Measurements from ENCODE around the gene ZNF410. TPM values are rescaled to one million over a fixed set of nuclear protein-coding genes. Genes with fewer than 3 reads are reported as not detected.
A peak's percentile ranks its signal among the peaks of the same experiment; 100 is the strongest.

The ZNF410 gene
- total RNA-seq, 1 donor, result 102 TPM

GRCh38 chr14:73870525-73871235 lies 16.0 kb upstream of the ZNF410 start:
- TF ChIP-seq, protein P1, sequence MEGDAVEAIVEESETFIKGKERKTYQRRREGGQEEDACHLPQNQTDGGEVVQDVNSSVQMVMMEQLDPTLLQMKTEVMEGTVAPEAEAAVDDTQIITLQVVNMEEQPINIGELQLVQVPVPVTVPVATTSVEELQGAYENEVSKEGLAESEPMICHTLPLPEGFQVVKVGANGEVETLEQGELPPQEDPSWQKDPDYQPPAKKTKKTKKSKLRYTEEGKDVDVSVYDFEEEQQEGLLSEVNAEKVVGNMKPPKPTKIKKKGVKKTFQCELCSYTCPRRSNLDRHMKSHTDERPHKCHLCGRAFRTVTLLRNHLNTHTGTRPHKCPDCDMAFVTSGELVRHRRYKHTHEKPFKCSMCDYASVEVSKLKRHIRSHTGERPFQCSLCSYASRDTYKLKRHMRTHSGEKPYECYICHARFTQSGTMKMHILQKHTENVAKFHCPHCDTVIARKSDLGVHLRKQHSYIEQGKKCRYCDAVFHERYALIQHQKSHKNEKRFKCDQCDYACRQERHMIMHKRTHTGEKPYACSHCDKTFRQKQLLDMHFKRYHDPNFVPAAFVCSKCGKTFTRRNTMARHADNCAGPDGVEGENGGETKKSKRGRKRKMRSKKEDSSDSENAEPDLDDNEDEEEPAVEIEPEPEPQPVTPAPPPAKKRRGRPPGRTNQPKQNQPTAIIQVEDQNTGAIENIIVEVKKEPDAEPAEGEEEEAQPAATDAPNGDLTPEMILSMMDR (IDR thresholded peaks at IDR 0.05; ENCODE audit: insufficient read depth, low read depth, low read length), result no peak
- no peak overlapping the region for H3K4me3 ChIP-seq (ENCODE audit: low read depth, low read length)
- no peak for DNase-seq (ENCODE audit: low read depth)

DNA sequence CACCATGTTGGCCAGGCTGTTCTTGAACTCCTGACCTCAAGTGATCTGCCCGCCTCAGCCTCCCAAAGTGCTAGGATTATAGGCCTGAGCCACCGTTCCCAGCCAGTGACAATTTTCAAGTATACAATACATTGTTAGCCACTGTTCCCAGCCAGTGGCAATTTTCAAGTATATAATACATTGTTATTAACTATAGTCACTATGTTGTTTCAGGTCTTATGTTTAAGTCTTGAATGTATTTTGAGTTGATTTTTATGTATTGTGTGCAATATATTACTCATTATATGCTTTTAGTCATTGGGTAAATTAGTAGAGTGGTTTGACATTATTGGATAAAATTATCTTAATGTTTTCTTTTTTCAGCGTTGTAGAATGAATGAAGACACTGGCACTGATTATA lies 13.0 kb upstream of the ZNF410 start:
- TF ChIP-seq, protein P1 (IDR thresholded peaks at IDR 0.05; ENCODE audit: insufficient read depth, low read depth, low read length), result no peak
- no peak overlapping the region for H3K4me3 ChIP-seq (ENCODE audit: low read depth, low read length)
- no peak for DNase-seq (ENCODE audit: low read depth)

DNA sequence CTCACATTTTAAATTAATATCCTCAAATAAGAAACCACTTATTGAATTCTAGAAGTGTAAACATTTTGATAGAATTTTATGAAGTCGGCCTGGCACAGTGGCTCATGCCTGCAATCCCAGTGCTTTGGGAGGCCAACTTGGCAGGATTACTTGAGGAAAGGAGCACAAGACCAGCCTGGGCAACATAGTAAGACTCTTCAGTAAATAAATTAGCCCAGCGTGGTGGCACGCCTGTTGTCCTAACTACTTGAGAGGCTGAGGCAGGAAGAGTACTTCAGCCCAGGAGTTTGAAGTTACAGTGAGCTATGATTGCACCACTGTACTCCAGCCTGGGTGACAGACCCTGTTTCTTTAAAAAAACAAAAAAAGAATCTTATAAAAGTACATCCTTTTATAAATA lies 8.9 kb upstream of the ZNF410 start:
- no peak overlapping the region for H3K4me3 ChIP-seq (ENCODE audit: low read depth, low read length)
- TF ChIP-seq, protein P1 (IDR thresholded peaks at IDR 0.05; ENCODE audit: insufficient read depth, low read depth, low read length), result no peak
- DNase-seq (ENCODE audit: low read depth), result no peak

GRCh38 chr14:73878436-73878835 lies 8.2 kb upstream of the ZNF410 start:
- no peak overlapping the region for H3K4me3 ChIP-seq (ENCODE audit: low read depth, low read length)
- TF ChIP-seq, protein P1 (IDR thresholded peaks at IDR 0.05; ENCODE audit: insufficient read depth, low read depth, low read length), result no peak
- peak; percentile 69 for DNase-seq (ENCODE audit: low read depth)

DNA sequence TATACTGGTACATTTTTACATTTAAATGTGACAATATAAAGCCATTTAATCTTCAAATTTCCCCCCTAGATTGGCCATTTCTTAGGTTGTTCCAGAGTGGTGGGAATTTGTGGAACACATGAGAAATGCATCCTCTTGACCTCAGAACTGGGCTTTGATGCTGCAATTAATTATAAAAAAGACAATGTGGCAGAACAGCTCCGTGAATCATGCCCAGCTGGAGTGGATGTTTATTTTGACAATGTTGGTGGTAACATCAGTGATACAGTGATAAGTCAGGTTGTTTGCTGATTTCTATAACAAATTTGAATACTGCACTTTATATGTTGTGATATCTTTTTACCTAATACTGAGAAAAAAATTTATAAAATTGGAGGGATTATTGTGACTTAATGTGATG lies 7.6 kb upstream of the ZNF410 start:
- TF ChIP-seq, protein P1 (IDR thresholded peaks at IDR 0.05; ENCODE audit: insufficient read depth, low read depth, low read length), result no peak
- DNase-seq (ENCODE audit: low read depth), result no peak
- H3K4me3 ChIP-seq (ENCODE audit: low read depth, low read length), result no peak overlapping the region

DNA sequence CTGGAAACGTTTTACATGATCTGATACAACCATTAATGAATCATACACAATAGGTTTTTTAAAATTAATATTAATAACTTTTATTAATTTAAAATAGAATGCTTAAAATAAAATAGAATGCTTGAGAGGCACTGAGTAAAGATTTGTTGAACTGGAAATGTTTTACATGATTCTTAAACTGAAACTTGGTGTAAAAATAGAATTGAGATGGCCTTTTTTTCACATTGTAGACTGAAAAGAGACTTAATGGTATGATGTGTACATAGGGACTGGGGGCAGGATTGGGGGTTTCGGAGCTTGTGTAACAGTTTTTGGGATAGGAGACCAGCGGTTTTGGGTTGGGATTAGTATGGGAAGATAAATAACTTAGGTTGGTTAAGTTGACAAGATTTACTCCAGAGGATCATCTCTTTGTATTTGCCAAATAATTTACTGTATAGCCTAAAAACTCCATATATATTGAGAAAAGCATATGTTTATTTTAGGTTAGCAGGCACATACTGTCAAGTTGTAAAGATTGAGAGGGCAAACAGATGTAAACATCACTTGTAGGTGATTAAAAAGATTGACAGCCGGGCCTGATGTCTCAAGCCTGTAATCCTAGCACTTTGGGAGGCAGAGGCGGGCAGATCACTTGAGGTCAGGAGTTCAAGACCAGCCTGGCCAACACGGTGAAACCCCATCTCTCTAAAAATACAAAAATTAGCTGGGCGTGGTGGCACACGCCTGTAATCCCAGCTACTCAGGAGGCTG lies 2.0 kb upstream of the ZNF410 start:
- H3K4me3 ChIP-seq (ENCODE audit: low read depth, low read length), result no peak overlapping the region
- TF ChIP-seq, protein P1 (IDR thresholded peaks at IDR 0.05; ENCODE audit: insufficient read depth, low read depth, low read length), result no peak
- DNase-seq (ENCODE audit: low read depth), result peak; percentile 44
